ENCODE data around the gene MGMT.

- TF ChIP-seq TAF1 (IDR thresholded peaks at IDR 0.05; ENCODE audit: low read depth) (no peak), POLR2AphosphoS5 (IDR thresholded peaks at IDR 0.05) (no peak), CTCF (IDR thresholded peaks at IDR 0.05; ENCODE audit: poor library complexity, severe bottlenecking) (no peak)
These were observed 101.7 kb downstream of the MGMT start for GRCh38 chr10:129568583-129569344.

Data from neural cell (in vitro differentiated cells).